Measurements from ENCODE around the gene FLOT2.
"Not testable (repeated sequence)": the region's sequence is repeated elsewhere in the genome, so short reads cannot be mapped to it uniquely, and the experiment has no call there.

The FLOT2 gene

GRCh38 chr17:28916302-28916934 lies 18.9 kb upstream of the FLOT2 start:
- no peak for DNase-seq (ENCODE audit: low read depth, low spot score)

- DNase-seq (ENCODE audit: low read depth, low spot score), result no peak
Measured at GRCh38 chr17:28912938-28913333, 15.4 kb upstream of the FLOT2 start.

- no peak for DNase-seq (ENCODE audit: low read depth, low spot score)
Measured at GRCh38 chr17:28912281-28912937, 14.9 kb upstream of the FLOT2 start.

- no peak for DNase-seq (ENCODE audit: low read depth, low spot score)
Measured at GRCh38 chr17:28911411-28912045, 14.0 kb upstream of the FLOT2 start.

GRCh38 chr17:28910534-28910933 lies 13.0 kb upstream of the FLOT2 start:
- no peak for DNase-seq (ENCODE audit: low read depth, low spot score)

GRCh38 chr17:28908640-28909167 lies 11.2 kb upstream of the FLOT2 start:
- DNase-seq (ENCODE audit: low read depth, low spot score), result no peak

GRCh38 chr17:28907709-28908475 lies 10.4 kb upstream of the FLOT2 start:
- DNase-seq (ENCODE audit: low read depth, low spot score), result no peak

- no peak for DNase-seq (ENCODE audit: low read depth, low spot score)
Measured at GRCh38 chr17:28906706-28907438, 9.3 kb upstream of the FLOT2 start.

- no peak for DNase-seq (ENCODE audit: low read depth, low spot score)
Measured at GRCh38 chr17:28906276-28906675, 8.7 kb upstream of the FLOT2 start.

GRCh38 chr17:28904800-28905199 lies 7.3 kb upstream of the FLOT2 start:
- DNase-seq (ENCODE audit: low read depth, low spot score), result no peak

- DNase-seq (ENCODE audit: low read depth, low spot score), result not testable (repeated sequence)
Measured at GRCh38 chr17:28903546-28903841, 6.0 kb upstream of the FLOT2 start.

- peak; percentile 84 for DNase-seq (ENCODE audit: low read depth, low spot score)
Measured at GRCh38 chr17:28902819-28903545, 5.4 kb upstream of the FLOT2 start, which contains the start of gene DHRS13. DHRS13 (minus strand) TSS chr17:28903079; CDS start chr17:28902944, 135 bp downstream.

- peak; percentile 6 for DNase-seq (ENCODE audit: low read depth, low spot score)
Measured at GRCh38 chr17:28901866-28902818, 4.6 kb upstream of the FLOT2 start.

GRCh38 chr17:28900986-28901726 lies 3.6 kb upstream of the FLOT2 start:
- no peak for DNase-seq (ENCODE audit: low read depth, low spot score)

- no peak for DNase-seq (ENCODE audit: low read depth, low spot score)
Measured at GRCh38 chr17:28899212-28899815, 1.8 kb upstream of the FLOT2 start.

- DNase-seq (ENCODE audit: low read depth, low spot score), result no peak
Measured at GRCh38 chr17:28898527-28898955, 1.0 kb upstream of the FLOT2 start.

- DNase-seq (ENCODE audit: low read depth, low spot score), result no peak
Measured at GRCh38 chr17:28897769-28898526, 415 bp upstream of the FLOT2 start.

- DNase-seq (ENCODE audit: low read depth, low spot score), result no peak
Measured at GRCh38 chr17:28896491-28896883, 1.0 kb downstream of the FLOT2 start.

Measured in activated naive CD8-positive, alpha-beta T cell treated with anti-CD3 and anti-CD28 coated beads, Interleukin-2, amount 50 U/mL, for 16 hours (primary cell).